HG03442 (cell line): ENCODE results near the gene PTPMT1.

Experiments
- ATAC-seq: cut with Tn5 transposase; IDR thresholded peaks from one replicate; pipeline ENCODE4 v1.9.1; 2021; ENCODE audit warnings: mild to moderate bottlenecking, moderate library complexity; ENCODE audit not compliant: unreplicated experiment

Gene PTPMT1

GRCh38 chr11:47577460-47578041 lies 12.2 kb downstream of the PTPMT1 start:
- ATAC-seq = no peak

DNA sequence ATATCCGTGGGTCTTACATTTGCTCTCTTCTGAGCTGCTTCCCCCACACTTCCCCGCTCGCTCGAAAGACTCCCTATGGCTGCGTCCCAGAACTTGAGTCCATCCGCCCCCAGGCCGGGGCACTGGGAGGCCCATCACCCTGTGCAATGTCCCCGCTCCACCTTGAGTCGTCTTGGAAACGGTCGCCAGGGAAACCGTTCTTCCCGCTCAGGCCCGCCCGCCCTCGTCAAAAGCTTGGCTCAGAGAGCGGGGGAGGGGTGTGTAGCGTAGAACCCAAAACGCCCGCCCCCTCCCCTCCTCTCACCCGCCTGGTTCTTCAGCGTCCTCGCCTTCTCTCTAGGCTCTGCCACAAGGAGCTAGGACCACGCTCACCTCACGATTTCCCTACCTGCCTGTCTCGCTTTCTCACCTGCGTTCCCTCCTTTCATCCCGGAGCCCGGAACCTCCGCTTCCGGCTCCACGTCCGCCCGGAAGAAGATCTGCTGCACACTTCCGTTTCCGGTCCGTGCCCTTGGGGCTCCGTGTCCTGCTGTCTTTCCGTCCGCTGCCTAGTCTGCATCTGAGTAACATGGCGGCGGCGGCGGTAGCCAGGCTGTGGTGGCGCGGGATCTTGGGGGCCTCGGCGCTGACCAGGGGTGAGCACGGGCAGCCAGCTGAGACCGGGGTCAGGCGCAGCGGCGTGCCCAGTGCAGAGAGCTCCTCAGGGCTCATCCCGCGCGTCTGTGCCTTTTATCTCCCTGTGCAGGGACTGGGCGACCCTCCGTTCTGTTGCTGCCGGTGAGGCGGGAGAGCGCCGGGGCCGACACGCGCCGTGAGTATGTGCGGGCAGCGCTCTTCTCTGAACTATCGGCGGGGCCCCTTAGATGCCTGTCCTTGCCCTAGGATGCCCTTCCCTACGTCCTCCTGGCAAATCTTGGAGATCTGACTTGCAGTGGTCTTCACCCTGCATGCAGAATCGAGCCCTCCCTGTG lies 13.4 kb downstream of the PTPMT1 start, which contains the start of the genes KBTBD4 and NDUFS3:
TSS of gene KBTBD4 (minus strand) at position 447 of the 971 bp plus-strand sequence. CDS start at position 428, 19 bp downstream.
TSS of gene NDUFS3 (plus strand) at position 551 of the 971 bp plus-strand sequence. CDS start at position 569, 18 bp downstream.
- ATAC-seq = peak; percentile 93

DNA sequence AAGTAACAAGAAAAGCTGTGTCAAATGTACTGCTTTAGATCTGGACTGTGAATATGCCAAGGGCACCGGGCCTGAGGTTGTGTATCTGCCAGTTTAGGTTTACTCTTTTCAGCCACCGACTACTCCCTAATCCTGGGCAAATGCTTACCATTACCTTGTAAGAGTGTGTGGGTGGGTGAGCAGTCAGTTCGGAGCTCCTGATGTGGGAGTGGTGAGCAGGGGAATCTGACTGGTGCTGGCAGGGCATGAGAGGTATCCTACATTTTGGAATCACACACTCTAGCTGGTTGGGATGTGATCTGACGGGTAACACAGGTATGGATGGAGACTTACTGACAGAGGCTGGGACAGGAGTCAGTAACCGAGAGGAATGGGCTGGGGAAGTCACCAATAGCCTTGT lies 18.4 kb downstream of the PTPMT1 start:
- ATAC-seq = no peak

DNA sequence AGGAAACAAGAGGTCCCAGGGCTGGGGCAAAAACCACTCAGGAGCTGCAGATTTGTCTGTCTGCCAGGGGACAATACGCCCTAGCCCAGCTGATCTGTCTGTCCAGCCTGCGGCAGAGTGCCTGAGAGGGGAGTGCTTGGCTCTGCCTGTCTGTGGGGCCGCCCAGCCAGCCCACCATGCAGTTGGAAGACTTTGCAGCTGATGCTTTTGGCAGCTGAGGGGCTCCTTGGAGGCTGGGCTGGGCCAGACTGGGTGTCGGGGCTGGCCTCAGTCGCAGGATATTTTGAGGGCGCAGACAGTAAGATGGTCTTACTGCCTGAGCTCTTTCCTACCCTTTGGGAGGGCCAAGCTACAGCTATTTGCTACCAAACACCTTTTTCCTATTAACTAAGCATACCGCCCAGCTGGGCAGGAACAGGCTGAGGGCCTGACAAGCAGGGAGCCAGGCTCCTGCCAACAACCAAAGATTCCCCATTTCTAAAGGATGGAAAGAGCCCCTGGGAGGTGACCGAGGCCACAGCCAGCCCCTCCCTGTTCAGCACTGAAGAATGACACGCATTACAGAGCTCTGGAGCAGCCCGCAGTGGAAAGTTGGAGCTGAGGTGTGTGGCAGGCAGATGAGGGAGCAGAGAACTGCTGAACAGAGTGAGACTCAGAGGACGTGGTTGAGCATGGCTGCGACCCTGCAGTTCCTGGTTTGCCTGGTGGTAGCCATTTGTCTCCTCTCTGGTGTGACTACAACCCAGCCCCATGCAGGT lies 20.9 kb downstream of the PTPMT1 start, which contains the start of gene FAM180B:
TSS of gene FAM180B (plus strand) at position 581 of the 758 bp plus-strand sequence. CDS start at position 672, 91 bp downstream.
- no peak for ATAC-seq

GRCh38 chr11:47587039-47587716 lies 21.8 kb downstream of the PTPMT1 start:
- ATAC-seq = no peak

GRCh38 chr11:47587723-47588326 lies 22.4 kb downstream of the PTPMT1 start:
- no peak for ATAC-seq

GRCh38 chr11:47589118-47589517 lies 23.7 kb downstream of the PTPMT1 start:
- ATAC-seq = no peak

GRCh38 chr11:47589584-47589976 lies 24.2 kb downstream of the PTPMT1 start:
- no peak for ATAC-seq

- no peak for ATAC-seq
These were observed 24.8 kb downstream of the PTPMT1 start for GRCh38 chr11:47589977-47590861.

- ATAC-seq = no peak
These were observed 26.4 kb downstream of the PTPMT1 start for GRCh38 chr11:47591764-47592163.

- no peak for ATAC-seq
These were observed 26.9 kb downstream of the PTPMT1 start for GRCh38 chr11:47592251-47592650.

DNA sequence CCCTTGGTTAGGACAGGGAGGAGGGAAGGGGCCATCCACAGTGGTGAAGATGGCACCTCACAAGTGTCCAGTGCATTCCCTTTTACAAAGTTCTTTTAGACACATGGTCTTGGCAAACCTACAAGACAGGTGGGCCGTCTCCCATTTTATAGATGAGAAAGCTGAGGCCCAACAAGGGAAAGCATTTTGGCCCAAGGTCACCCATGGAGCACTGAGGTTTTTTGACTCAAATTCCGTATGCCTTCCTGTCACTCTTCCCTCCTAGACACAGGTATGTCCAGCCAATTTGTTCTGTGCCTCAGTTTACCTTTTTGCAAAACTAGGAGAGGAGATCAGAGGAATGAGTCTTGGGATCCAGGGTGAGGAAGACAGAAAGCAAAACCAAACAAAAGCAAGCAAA lies 27.6 kb downstream of the PTPMT1 start:
- no peak for ATAC-seq

GRCh38 chr11:47593492-47593933 lies 28.1 kb downstream of the PTPMT1 start:
- no peak for ATAC-seq

DNA sequence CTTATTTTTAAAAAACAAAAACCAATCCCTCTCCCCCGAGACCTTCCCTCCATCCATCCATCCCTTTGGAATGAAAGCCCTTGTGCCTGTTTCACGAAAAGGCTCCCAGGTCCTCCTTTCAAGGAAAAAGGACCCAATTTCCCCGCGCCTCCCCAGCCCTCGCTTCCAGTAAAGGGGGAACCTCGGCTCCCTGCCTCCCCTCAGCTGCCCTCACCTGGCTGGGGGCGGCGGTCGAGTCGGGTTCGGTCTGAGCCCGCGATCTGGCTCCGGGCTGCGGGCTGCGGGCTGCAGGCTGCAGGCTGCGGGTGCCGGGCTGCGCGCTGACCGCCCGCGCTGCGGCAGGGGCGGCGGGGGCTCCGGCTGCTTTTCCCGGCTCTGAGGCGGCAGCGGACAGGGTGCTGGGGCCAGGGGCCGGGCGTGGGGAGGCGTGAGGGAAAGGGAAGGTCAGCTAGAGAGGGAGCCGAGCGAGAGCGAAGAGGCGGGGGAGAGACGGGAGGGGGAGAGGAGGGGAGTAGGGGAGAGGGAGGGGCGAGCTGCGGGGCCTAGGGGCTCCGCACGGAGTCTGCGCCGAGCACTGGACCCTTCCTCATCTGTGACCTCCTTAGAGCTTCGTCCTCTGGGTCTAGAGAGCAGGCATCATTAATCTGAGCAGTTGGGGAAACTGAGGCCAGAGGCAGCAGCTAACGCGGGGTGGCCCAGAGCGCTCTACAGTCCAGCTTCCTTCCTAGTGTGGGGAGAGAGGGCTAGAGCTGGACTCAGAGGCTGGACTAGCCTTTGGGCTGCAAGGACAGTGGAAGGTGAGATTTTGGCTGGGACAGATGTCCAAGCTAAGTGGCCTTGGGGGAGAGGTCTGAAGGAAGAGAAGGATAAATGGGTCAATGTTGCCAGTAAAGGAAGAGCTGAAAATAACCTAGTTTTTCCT lies 28.8 kb downstream of the PTPMT1 start, which contains the start of gene C1QTNF4:
TSS of gene C1QTNF4 (minus strand) at position 478 of the 922 bp plus-strand sequence. CDS start 3,601 bp downstream, outside the sequence.
- ATAC-seq = no peak

- no peak for ATAC-seq
These were observed 29.6 kb downstream of the PTPMT1 start for GRCh38 chr11:47595029-47595428.

- ATAC-seq = no peak
These were observed 30.6 kb downstream of the PTPMT1 start for GRCh38 chr11:47595967-47596366.

- ATAC-seq = no peak
These were observed 34.5 kb downstream of the PTPMT1 start for GRCh38 chr11:47599902-47600301.

DNA sequence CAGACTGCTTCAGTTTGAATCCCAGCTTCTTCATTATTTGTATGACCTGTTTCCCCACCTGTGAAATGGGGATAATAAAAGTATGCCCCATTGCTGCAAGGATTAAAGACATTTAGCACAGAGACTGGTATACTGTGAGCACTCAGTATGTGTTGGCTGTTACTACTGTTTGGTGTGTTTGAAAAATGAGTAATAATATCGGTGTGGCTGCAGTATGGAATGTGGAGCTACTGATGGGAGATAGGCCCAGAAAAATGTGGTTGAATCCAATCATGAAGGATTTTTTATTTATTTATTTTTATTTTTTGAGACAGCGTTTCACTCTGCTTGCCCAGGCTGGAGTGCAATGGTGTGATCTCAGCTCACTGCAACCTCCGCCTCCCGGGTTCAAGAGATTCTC lies 37.9 kb downstream of the PTPMT1 start:
- no peak for ATAC-seq
